ENCODE measurements around the gene RETN.

GRCh38 chr19:7644550-7644877 is 24.3 kb upstream of the RETN start:
- TF ChIP-seq, protein P1, sequence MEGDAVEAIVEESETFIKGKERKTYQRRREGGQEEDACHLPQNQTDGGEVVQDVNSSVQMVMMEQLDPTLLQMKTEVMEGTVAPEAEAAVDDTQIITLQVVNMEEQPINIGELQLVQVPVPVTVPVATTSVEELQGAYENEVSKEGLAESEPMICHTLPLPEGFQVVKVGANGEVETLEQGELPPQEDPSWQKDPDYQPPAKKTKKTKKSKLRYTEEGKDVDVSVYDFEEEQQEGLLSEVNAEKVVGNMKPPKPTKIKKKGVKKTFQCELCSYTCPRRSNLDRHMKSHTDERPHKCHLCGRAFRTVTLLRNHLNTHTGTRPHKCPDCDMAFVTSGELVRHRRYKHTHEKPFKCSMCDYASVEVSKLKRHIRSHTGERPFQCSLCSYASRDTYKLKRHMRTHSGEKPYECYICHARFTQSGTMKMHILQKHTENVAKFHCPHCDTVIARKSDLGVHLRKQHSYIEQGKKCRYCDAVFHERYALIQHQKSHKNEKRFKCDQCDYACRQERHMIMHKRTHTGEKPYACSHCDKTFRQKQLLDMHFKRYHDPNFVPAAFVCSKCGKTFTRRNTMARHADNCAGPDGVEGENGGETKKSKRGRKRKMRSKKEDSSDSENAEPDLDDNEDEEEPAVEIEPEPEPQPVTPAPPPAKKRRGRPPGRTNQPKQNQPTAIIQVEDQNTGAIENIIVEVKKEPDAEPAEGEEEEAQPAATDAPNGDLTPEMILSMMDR (conservative IDR thresholded peaks at IDR 0.05; ENCODE audit: low read length), result no peak
- TF ChIP-seq EZH2phosphoT487 (IDR thresholded peaks at IDR 0.05; ENCODE audit: borderline replicate concordance), result no peak

Measured in Loucy (cell line).